Stimulated activated CD8-positive, alpha-beta memory T cell treated with anti-CD3 and anti-CD28 coated beads, Interleukin-15, amount 100 ng/mL, for 48 hours (primary cell): ENCODE data around the gene AKT3.

Source experiments
- DNase-seq, 2 donors: peaks; one replicate each; pipeline ENCODE4 v3.0.0-alpha.2; 2020; ENCODE audit warnings: low read depth in 2 of 2

The AKT3 gene

DNA sequence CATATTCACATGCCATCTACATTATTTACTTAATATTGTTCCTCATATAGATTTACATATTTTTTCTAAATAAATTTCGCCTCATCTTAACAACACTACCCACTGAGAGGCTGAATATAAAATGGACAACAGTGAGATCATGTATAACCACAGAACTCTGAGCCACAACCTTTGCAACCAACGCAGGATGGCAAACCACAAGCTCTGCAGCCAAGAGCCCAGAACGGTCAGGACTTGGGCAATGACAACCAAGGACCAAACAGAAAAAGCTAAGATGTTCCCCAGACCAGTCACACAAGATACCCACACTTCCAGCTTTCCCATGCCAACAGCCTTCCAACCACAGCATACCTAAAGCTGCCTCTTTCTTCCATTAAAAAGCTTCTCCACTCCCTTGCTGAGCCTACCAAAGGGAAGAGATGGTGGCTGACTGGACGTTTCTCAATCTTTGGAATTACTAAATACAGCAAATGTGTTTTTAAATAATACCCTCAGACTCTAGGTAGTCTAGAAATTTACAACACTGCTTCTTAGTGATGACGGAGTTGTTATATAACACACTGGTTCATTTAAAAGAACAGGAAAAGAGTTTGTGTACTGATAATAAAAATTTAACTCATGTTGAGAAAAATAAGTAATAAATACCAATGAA lies 117.9 kb downstream of the AKT3 start:
- DNase-seq, result no peak

DNA sequence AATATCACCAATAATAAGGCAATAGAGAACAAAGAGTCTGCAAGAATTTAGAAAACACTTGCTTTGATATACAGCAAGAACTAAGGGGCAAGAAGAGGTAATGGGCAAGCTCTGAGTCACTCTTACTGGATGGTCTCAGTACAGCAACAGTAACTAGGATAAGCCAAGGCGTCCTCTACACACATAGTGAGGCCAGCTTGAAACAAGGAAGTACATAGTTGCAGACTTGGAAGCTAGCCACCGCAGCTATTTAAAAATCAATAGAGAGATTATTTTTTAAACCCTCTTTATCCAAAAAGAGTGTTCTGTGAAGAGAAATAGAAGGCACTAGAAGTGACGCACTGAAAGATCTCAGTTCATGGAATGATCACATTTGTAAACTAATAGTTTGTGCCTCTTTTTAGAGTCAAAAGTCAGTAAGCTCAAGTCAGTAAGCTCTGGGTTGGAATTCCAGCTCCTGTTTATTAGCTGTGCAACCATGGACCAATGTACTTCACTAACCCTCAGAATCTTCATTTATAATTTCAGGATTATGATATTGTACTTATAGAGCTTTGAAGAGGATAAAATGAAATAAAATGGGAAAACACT lies 118.6 kb downstream of the AKT3 start:
- DNase-seq, result no peak

DNA sequence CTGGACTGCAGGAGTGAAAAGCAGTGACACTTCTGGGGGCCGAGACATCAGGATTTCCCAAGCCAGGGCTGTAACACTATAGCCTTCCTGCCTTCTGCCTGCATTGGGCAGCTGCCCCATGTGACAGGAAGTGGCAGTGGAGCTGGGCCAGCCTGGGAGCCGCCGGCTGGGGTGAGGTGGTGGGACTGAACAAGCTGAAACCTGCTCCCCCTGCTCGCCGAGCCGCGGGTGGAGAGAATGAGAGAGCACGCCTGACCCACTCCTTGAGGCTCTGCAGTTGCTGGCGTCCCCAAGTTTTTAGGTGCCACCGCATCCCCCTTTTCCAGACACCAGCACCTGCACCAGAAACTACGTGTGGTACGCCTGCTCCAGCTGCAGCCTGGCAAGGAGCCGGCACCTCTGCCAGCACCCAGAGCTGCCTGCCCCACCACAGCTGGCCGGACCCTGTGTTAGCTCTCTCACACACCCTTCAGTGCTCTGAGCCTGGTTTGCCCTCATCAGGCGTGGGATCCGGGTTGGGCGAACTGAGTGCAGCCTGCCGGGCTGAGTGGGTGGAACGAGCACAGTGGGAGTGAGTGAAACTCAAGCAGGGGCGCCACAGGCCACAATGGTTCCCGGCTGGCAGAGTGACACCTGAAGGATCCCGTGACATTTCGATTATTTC lies 119.4 kb downstream of the AKT3 start:
- no peak for DNase-seq

DNA sequence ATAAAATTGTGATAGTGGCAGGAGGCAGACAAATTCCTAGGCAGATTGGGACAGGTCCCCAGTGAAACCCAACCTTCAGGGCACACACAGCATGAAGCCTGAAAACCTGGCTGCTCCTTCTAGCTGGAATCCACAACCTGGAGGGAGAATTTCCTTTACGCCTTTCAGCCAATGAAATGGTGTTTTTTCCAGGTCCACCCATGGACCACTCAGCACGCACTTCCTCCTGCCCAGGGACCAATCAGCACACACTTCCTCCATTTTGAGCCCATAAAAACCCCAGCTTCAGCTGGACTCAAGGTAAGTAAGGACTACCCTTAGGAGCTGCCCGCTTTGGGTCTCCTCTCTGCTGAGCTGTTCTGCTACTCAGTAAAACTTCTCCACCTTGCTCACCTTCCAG lies 120.1 kb downstream of the AKT3 start:
- DNase-seq, result no peak

DNA sequence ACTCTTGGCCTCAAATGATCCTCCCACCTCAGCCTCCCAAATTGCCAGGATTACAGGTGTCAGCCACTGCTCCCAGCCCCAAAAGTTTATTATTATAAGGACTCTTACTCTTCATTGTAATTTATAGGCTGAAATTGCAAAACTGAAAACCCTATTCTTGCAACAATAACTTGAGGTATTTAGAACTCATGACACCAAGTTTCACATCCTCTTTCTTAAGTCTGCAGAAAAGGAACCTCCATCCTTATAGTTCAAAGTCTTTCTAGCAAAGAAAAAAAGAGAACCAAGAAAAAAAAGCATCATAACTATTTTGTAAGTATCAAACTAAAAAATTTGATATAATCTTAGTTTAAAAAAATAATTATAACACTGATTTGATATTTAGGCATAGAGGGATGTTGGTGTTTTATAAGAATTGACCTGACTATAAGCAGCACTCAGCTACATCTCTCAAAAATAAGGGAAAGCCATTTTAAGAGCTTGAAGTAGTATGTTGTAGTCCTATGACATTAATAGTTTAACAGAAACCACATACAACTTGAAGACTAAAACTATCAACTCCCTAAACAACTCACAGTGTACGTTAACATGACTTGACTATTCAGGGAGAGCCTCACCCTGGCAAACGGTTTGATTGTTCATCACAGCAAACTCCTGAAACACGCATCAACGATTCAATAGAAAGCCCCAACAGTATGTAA lies 122.4 kb downstream of the AKT3 start:
- DNase-seq, result no peak

DNA sequence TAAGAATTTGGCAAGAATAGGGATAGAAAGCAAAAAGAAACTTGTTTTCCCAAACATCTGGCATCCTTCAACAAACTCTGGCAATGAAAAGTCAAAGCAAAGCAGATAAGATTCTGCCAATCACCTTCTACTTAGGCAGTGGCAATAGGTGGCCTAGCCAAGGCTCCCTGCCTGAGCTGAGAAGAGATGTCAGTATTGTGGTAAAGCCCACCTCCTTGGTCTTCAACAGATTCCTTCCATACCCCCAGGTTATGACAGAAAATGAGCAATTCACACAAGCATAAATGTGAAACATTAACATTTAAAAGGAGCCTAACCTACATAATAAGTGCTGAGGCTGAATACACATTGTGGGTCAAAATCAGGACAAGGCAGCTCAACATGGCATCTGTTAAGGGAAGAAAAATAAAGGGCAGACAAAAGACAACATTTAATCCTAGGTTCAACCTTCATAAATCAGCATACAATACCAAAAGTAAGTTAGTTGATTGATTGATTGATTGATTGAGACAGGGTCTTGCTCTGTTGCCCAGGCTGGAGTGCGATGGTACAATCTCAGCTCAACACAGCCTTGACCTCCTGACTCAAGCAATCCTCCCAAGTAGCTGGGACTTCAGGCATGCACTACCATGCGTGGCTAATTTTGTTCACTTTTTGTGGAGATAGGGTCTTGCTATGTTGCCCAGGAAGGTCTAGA lies 123.1 kb downstream of the AKT3 start:
- no peak for DNase-seq

DNA sequence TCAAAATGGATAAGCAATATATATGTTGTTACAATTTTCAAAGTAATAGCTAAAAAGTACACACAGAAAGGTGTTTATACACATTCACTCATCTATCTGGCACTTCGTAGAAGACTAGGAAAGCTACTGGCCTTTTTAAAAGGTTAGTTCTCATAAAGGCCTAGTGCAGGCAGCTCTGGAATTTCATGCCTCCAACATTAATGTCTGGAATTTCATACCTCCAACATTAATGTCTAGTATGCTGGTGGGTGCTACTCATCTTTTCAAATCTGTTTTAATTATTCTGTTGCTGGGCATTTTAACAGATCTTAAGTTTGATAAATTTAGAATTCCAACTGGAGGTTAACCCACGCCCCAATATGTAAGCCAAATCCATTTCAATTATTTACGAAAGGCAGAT lies 124.2 kb downstream of the AKT3 start:
- no peak for DNase-seq

DNA sequence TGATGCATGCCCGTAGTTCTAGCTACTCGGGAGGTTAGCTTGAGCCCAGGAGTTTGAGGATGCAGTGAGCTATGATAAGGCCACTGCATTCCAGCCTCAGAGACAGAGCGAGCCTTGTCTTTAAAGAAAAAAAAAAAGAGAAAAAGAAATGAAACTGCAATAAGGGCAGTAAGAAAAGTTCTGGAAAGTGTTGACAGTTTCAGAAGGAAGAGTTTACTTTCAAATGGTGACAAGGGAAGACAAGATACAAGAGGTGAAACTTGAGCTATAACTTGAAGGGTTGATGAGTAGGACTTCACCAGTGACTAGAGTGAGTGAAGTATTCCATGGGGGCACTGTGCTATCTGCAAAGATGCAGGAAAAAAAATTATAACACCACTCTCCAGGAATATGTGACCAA lies 125.0 kb downstream of the AKT3 start:
- no peak for DNase-seq

DNA sequence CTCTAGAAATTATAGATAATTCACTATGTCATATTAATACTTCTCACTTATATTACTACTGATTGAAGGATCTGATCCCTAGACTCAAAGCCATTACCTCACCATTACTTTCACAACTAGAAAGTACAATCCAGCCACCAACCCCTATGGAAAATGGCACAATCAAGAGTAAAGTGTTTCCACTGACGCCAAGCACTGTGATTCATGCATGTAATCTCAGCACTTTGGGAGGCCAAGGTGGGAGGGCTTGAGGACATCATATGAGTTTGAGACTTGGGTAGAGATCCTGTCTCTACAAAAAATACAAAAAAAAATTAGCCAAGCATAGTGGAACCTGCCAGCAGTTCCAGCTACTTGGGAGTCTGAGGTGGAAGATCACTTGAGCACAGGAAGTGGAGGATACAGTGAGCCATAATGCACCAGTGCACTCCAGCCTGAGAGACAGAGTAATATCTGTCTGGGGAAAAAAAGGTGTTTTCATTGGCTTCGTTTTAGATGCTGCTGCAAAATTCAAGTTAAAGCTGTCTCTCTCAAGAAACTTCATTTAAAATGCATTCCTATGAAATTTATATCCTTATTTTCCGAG lies 126.5 kb downstream of the AKT3 start:
- DNase-seq, result no peak

DNA sequence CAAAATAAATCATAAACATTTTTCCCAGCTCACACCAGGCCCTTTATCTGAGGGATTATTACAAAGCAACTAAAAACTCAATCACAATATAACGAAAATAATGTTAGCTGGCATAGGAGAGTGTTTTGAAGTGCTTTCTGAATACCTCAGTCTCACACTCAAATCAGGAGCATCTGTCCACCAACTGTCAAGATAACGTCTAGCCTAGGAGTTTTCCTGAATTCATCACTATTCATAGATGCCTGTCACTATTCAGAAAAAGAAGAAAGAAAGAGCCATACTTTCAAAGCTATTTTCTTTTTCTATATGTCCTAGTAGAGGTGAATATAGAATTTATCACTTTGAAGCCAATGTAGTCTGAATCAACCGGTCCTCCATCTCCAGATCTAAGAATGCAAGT lies 127.0 kb downstream of the AKT3 start:
- no peak for DNase-seq

DNA sequence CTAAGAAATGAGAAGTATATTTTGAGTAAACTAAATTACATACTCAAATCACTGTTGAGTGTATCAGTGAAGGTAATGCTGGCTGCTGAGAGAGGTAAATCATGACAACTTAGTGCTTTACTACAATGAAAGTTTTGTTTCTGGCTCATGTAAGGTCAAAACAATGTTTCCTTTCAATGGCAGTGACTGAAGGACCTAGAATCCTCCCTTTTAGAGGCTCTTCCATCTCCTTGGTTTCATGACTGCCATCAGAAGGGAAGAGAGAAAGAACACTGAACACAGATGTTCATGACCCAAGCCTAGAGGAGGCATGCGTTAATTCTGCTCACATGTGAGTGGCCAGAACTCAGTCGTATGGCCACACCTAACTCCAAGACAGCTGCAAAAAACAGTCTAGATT lies 130.6 kb downstream of the AKT3 start:
- no peak for DNase-seq

DNA sequence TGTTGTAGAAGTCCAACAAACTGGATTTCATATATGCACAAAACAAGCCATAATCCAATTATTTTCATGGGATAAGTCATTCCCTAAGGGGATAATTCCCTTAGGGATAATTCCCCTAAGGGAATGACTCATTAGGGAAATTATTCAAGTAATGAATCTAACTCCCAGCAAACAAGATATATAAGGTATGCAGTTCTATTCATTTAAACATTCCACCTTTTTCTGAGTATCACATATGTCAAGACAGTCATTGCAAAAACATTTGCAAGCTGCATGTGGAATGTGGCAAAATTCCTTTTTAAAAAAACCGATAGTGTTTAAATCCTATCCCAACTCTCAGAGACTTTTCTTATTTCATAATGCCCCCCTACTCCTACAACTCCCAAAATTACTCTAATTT lies 131.2 kb downstream of the AKT3 start:
- no peak for DNase-seq

DNA sequence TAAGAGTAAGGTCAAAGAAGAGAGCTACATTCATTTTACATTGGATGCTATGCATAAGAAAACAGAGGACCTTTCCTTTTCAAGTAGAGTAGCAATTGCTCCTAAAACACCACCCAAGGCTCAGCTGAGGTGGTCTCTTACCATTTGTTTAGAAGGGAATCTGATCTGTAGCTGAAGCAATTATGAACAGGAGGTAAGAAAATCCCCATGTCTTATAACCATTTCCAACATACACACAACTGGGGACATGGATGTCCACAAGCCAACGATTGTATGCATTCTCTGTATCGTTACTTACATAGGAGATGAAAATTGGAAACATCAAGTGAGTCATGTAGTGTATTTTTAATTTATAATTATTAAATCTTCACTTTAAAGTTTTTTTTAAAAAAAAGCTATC lies 132.0 kb downstream of the AKT3 start:
- DNase-seq, result no peak

DNA sequence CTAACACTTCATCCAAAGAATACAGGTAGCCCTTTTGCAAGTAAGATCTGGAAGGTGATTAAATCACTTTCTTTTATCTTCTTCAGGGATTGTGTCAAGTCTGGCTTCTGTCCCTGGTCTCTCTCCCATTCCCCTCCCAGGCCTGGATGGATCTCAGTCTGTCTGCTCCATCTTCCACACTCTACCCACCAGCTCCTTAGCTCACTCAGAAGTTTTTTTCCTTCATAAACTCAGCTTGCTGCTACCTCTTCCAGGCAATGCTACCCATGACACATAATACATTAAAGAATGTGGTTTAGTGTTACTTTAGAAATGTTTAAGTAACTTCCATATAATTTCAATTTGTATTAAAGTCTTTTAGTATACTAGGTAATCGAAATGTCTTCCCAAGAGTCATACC lies 133.1 kb downstream of the AKT3 start:
- no peak for DNase-seq

DNA sequence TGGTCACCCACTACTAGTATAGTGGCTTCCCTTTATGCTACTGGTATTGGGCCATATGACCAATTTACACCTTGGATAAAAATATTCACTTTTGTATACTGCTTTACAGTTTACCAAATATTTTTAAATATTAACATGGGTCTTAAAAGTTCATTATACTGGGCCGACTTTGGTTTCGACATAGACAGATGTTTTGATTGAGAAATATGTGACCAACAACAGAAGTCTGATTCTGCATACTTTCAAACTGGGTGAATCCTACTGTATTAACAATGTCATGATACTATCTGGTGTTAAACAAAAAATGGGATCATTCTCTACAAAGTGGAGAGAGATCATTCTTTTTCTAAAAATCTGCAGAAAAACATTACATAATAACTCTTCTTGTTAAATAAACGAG lies 134.8 kb downstream of the AKT3 start:
- DNase-seq, result no peak

DNA sequence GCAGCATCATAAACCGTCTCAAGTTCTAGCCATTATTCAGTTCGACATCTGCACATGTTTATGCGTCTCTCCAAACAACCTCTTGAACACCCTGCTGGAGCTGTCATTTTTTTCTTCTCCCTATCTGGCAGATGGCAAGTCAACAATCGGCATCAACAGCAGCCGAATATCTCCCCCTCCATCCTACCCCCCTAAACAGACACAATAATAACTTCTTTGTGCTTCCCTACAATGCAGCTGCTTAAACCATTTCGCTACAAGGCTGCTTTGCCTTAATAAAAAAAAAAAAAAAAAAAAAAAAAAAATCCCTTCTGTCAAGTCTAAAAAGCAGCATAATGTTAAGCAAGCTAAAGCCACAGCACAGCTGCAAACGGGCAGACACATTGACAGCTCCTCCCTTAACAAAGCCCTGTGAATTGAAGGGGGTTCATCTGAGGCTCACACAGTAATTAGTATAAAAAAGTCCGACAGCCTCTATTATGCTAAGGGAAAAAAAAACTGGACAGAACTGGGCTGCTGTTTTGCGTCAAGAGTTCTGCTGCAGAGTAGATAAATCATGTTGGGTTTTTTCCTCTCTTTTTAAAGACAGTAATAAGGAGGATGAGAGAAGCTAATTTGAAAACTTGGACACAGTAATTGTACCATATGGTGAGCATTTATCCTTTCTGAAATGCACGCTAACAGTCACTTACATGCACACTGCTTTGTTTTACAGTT lies 136.4 kb downstream of the AKT3 start:
- DNase-seq, result no peak

DNA sequence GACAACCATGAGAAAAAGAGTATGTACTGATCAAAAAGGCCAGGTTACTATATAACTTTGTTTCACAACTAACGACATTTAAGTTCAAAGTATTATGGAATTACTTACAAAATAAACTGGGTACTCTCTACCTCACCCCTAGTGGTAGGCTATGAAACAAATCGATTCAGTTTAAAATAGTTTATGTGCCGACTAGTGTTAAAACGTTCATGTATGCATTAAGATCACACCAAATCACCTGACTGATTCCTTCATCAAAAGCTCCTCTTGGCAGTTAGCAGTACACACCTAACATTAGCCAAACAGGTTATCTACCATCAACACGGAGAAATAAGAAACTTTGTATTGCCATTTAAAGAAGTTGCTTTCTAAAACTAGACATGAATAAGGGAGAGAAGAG lies 137.1 kb downstream of the AKT3 start:
- no peak for DNase-seq

DNA sequence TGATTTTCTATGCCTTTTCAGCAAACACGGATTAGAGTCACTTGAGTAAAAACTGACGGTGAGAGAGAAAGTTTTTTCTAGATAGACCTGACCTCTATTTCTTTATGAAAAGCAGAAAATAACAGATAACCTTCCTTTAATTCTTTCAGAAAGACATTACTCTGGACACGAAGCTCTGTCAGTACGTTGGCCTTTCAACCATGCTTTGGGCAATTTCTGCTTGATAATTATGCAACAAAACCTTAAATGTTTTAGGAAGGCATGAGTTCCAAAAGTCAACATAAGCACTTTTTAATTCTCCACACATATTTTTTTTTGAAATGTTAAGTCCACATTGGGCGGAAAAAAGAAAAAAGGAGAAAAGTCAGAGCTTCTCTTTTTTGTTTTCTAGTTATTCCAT lies 137.8 kb downstream of the AKT3 start:
- DNase-seq, result no peak

DNA sequence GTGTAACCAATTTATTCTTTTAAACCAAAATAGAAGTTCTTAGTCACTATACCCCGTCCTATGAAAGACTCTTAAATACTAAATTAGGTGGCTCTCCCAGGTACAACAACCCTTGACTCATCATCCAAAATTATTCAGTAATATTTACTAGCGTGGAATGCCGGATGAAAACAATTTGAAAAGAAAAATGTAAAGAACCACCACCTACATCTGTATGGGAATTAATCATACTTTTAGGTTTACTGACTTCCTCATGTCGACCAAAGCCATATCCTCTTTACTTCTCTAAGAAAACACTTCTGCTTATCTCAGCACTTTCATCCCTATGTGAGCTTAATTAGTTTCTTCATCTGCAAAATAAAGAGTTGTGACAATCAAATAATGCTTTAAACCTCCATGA lies 139.6 kb downstream of the AKT3 start:
- DNase-seq, result no peak

DNA sequence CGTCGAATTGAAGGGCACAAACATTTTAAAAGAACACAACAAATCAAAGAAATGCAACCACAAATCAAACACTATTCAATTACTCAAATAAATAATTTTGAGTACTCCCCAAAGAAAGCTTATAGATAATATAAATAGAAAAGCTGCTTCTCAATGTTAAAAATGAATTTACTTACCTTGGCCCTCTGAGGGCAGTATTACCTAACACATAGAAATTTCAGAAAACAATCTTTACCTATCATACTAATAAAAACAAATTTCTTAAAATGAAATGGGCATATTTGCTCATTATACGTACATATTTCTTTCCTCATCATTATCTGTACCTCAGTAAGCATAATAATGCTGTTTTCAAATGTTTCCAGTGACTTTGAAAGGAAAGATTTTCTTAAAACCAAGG lies 141.8 kb downstream of the AKT3 start:
- DNase-seq, result no peak

DNA sequence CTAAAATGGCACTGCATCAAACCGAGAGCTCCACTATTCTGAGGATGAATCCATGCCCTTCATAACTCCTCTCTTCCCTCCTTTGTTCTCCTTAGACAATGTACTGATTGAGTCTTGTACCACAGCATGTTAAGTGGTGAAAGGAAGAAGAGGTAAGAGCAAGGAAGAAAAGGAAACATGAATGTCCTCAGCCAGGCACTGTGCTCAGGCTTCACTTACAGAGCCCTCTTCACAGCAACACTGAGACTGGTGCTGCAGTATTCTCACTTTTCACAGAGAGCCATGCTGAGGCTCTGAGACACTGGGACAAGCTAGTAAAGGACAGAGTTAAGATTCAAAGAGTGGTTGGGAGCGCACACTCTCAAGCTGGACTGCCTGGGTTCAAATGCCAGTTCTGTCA lies 143.5 kb downstream of the AKT3 start:
- DNase-seq, result no peak
